ENCODE results near the gene WNT4.
A peak's percentile ranks its signal among the peaks of the same experiment; 100 is the strongest.

The WNT4 gene

GRCh38 chr1:22107126-22107525 lies 35.8 kb downstream of the WNT4 start:
- no peak for DNase-seq

GRCh38 chr1:22105611-22106207 lies 37.2 kb downstream of the WNT4 start:
- no peak for DNase-seq

- no peak for DNase-seq
Measured at GRCh38 chr1:22104865-22105437, 37.9 kb downstream of the WNT4 start.

GRCh38 chr1:22104094-22104493 lies 38.8 kb downstream of the WNT4 start:
- DNase-seq: no peak

GRCh38 chr1:22102746-22103145 lies 40.2 kb downstream of the WNT4 start:
- no peak for DNase-seq

DNA sequence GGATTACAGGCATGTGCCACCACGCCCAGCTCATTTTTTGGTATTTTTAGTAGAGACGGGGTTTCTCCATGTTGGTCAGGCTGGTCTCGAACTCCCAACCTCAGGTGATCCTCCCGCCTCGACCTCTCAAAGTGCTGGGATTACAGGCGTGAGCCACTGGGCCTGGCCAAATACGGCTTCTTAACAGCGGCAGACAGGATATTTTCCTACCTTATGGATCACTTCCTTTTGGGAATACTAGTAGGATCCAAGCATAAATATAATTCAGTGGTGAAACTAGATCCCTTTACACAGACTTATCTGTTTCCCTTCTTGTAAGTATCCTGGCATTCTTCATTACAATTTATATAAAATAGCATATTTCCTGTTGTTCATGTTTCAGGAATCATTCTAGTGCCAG lies 40.9 kb downstream of the WNT4 start:
- no peak for DNase-seq

DNA sequence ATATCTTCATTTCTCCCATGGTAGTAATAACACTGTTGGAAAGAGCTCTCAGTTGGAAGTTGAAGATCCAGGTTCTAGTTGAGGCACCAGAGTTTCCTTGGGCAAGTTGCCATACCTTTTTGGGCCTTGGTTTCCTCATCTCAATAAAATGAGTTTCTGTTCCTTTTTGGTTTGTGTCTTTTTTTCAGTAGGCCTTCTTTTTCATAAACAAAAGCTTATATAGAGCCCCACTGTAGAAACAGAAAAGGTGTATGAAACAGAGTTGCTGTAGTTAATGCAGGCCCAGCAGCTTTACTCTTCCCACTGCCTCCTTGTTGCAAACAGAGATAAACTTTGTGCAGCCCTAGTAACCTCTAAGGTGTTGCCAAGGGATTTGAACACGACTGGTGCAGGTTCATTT lies 41.7 kb downstream of the WNT4 start:
- DNase-seq: no peak

- DNase-seq: no peak
Measured at GRCh38 chr1:22100168-22100567, 42.7 kb downstream of the WNT4 start.

DNA sequence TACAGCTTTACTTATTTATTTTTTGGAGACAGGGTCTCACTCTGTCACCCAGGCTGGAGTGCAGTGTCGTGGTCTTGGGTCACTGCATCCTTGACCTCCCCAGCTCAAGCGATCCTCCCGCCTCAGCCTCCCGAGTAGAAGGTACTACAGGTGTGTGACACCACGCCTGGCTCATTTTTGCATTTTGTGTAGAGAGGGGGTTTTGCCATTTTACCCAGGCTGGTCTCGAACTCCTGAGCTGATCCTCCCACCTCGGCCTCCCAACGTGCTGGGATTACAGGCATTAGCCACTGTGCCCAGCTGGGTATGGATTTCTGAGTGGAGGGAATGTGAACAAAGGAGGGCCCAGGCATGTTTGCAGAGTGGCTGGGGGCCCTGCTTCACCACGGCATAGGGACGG lies 44.1 kb downstream of the WNT4 start:
- DNase-seq: no peak

DNA sequence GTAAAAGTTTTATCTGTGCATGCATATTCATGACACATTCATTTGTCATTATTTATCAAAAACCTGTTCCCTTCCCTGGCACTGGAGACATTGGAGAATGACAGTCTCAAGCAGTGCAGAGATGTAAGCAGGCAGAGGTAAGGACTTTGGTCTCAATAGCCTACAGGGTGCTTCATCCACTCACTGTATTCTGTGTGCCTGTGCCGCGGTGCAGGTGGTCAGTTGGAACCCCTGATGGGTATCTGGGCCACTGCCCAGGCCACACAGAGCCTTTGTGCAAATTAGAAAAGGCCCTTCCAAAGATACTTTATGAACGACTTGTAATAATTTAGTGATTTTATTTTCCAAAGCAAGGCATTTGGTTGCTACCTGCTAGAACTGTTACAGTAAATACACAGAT lies 46.4 kb downstream of the WNT4 start:
- DNase-seq: no peak

DNA sequence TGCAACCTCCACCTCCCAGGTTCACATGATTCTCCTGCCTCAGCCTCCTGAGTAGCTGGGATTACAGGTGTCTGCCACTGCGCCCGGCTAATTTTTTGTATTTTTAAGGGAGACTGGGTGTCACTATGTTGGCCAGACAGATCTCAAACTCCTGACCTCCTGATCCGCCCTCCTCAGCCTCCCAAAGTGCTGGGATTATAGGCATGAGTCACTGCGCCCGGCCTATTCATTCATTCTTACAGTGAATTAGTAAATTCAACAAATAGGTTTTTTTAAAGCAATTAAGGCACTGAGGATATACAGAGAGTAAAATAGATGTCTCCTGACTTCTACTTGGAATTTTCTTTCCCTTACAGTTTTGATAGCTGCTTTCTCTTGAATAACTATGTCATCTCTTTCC lies 46.9 kb downstream of the WNT4 start:
- DNase-seq: no peak

GRCh38 chr1:22093513-22093912 lies 49.4 kb downstream of the WNT4 start:
- no peak for DNase-seq

DNA sequence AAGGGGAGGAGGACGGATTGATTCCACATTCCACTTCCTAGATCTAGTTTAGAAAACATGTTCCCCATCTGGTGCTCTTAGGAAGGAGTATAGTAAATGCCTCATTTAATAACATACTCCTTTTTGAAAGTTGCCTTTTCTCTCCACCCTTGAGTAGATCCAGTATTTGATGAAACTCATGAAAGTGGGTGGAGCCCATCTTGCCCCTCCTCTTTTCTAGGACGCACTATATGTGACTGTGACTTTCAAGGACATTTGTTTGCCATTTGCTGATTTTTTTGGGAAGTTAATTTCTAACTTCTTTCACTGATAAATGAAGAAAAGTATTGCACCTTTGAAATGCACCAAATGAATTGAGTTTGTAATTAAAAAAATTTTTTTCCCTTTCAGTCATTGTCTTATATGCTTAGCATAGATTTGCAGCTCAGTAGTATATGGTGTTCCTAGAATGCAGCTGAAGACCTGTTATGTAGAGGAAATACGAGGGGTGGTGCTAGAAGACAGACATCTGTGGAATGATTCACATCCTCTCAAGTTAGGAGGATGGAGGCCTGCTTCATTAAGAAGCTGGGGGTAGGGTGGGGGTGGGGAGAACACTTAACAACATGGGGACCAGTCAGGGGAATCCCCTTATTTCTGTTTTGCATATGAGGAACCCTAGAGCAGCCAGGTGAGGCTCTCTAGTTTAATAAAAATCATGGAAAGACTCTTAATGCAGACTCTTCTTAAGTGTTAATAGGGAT lies 50.7 kb downstream of the WNT4 start:
- DNase-seq: peak in 1 of 4 experiments; percentile 8

- no peak for DNase-seq
Measured at GRCh38 chr1:22090867-22091266, 52.0 kb downstream of the WNT4 start.

- no peak for DNase-seq
Measured at GRCh38 chr1:22089787-22090186, 53.1 kb downstream of the WNT4 start.

- DNase-seq: no peak
Measured at GRCh38 chr1:22089134-22089571, 53.7 kb downstream of the WNT4 start.

- DNase-seq: no peak
Measured at GRCh38 chr1:22088331-22088730, 54.6 kb downstream of the WNT4 start.

DNA sequence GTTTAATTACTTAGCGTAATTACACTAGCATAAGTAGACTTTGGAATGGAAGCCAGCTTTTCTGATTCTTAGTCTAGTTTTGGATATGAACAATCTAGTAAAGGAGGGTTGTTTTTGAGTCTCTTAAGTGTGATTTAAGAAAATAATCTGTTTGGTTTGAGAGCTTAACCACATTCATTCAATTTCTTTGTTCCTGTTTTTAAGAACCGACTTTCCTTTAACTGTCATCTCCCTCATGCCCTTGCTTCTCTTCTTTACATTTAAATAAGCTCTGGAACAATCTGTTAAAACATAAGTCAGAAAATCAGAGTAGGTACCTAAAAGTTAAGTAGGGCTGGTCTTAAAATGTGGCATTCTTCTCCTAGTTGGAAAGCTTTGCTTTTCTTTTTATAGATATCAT lies 62.7 kb downstream of the WNT4 start:
- no peak for DNase-seq

DNA sequence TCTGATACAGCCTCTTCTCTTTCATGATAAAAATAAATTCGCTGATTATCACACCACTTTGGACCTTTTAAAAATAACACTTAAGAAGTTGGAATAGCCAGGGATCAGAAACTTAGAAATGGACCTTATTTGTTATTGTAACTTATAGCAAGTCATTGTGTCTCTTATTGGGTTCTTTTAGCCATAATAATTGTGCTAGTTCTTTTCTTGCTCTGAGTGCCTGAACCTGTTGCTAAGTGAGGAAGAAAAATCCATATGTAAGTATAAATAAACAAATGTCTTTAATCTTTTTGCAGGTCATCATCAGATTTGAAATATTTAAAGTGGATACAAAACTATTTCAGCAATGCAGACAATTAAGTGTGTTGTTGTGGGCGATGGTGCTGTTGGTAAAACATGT lies 64.8 kb downstream of the WNT4 start:
- no peak for DNase-seq

DNA sequence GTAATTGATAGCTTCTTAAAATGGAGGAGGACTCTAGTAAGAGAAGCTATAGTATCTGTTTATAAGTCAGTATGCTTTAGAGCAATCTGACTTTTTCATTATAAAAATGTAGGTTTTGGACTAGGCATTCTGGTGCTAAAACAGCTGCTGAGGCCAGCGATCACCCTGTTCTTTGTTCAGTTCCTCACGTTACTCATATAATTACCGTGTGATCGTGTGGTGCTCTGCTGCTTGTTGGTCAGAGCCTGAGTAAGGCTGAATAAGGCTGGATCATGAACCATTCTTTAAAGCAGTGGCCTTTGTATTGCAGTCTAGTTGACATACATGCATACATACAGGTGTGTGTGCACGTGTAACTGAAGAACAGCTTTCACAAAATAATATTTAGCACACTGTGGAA lies 65.2 kb downstream of the WNT4 start:
- no peak for DNase-seq

- DNase-seq: no peak
Measured at GRCh38 chr1:22076346-22076745, 66.6 kb downstream of the WNT4 start.

- no peak for DNase-seq
Measured at GRCh38 chr1:22075718-22076117, 67.2 kb downstream of the WNT4 start.

DNA sequence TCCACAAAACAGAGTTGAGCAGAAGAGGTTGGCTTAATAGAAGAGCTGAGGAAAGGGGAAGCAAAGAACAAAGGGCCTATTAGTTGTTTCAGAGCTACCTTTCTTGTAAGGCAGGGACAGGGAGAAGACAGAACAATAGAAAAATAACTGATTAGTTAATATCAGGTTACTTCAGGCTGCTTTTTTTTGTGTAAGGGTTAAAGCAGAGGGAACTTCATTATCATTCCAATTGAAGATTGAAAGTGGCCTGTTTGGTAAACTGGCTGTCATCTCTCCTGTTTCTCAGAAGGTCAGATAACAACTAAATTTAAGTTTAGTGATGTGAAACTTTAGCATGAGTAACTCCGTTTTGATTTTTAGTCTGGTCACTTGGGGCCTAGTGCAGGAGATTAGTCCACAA lies 68.1 kb downstream of the WNT4 start:
- no peak for DNase-seq

DNA sequence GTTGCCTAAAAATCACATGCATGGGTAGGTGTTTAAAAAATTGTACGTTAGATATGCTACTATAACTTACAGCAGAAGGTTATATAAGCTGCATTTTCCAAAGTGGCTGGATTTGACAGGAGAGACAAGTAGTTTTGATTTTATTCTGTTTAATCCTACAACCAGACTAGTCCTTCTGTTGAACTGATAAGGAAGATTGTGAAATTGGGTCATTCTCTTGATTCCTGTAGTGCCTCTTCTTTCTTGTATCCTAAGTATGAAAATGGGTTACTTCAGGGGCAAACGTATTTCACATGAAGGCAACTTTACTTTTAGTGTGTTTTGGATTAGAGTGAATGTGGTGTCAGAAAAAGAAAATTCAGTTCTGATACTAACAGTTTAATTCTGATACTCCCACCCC lies 71.4 kb downstream of the WNT4 start:
- no peak for DNase-seq

Data from activated naive CD4-positive, alpha-beta T cell (primary cell).